ENCODE measurements around the gene SYDE1. TPM values are rescaled to one million over a fixed set of nuclear protein-coding genes. Genes with fewer than 3 reads are reported as not detected.

SYDE1 gene
- total and polyA plus RNA-seq, 12 donors = 9.4 to 17.1 (median 12.8) TPM

DNA sequence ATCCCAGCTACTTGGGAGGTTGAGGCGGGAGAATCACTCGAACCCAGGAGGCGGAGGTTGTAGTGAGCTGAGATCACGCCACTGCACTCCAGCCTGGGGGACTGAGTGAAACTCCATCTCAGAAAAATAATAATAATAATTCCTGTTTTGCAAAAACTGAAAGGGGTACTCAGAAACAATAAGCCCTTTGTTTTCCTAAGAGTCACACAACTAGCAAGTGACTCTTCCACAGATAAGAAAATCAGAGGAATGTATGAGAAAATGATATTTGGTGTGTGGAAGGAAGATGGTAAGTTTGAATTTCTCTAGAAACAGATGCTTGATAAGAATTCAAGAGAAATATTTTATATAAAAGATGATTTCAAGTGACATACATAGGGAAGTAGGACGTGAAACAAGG lies 35.1 kb downstream of the SYDE1 start:
- Histone ChIP-seq H3K27me3 (no peaks in the 10 kb centered on the region), H3K4me3 (no peak overlapping the region), H3K36me3 (no peaks in the 10 kb centered on the region), H3K9me3 (peaks cover 0 to 15% (median 0%) of the 10 kb centered on the region in 11 donors), H3K4me1 (no peaks in the 10 kb centered on the region), H3K27ac (no peak overlapping the region)
- no peak for ATAC-seq
- DNase-seq = no peak
- 72 to 76% methylated on average over 5 of the region's 5 CpGs for WGBS, 2 donors
- TF ChIP-seq, protein P1, sequence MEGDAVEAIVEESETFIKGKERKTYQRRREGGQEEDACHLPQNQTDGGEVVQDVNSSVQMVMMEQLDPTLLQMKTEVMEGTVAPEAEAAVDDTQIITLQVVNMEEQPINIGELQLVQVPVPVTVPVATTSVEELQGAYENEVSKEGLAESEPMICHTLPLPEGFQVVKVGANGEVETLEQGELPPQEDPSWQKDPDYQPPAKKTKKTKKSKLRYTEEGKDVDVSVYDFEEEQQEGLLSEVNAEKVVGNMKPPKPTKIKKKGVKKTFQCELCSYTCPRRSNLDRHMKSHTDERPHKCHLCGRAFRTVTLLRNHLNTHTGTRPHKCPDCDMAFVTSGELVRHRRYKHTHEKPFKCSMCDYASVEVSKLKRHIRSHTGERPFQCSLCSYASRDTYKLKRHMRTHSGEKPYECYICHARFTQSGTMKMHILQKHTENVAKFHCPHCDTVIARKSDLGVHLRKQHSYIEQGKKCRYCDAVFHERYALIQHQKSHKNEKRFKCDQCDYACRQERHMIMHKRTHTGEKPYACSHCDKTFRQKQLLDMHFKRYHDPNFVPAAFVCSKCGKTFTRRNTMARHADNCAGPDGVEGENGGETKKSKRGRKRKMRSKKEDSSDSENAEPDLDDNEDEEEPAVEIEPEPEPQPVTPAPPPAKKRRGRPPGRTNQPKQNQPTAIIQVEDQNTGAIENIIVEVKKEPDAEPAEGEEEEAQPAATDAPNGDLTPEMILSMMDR (IDR thresholded peaks at IDR 0.05) = no peak
- intact Hi-C loops (cut with DNase I) = no loop called here

GRCh38 chr19:15144046-15144646 lies 36.9 kb downstream of the SYDE1 start:
- Histone ChIP-seq H3K36me3 (no peaks in the 10 kb centered on the region), H3K9me3 (peaks cover 0 to 9% (median 0%) of the 10 kb centered on the region in 11 donors), H3K4me1 (peaks cover 0 to 3% (median 0%) of the 10 kb centered on the region in 9 donors), H3K27me3 (no peaks in the 10 kb centered on the region), H3K27ac (no peak overlapping the region), H3K4me3 (no peak overlapping the region)
- WGBS, 2 donors = 93 to 96% methylated on average over 1 of the region's 1 CpG
- DNase-seq (no peak), ATAC-seq (no peak)
- TF ChIP-seq, protein P1 (IDR thresholded peaks at IDR 0.05) = no peak
- intact Hi-C loops (cut with DNase I) = no loop called here

GRCh38 chr19:15147090-15147489 lies 39.9 kb downstream of the SYDE1 start:
- no peak for DNase-seq
- Histone ChIP-seq H3K36me3 (no peaks in the 10 kb centered on the region), H3K27me3 (no peaks in the 10 kb centered on the region), H3K4me1 (peaks cover 0 to 3% (median 0%) of the 10 kb centered on the region in 9 donors), H3K9me3 (no peaks in the 10 kb centered on the region), H3K27ac (no peak overlapping the region), H3K4me3 (no peak overlapping the region)
- no peak for ATAC-seq
- intact Hi-C loops (cut with DNase I) = loop anchor here in 1 of 10 donors (5.0 kb wide), 1 partner anchor 55 kb away; no protein-coding TSS in a partner anchor
- TF ChIP-seq, protein P1 (IDR thresholded peaks at IDR 0.05) = no peak
- WGBS, 2 donors = 80 to 100% methylated on average over 1 of the region's 1 CpG

- Histone ChIP-seq H3K27ac (no peak overlapping the region), H3K27me3 (peaks cover 0 to 4% (median 0%) of the 10 kb centered on the region in 7 donors), H3K4me3 (no peak overlapping the region), H3K36me3 (no peaks in the 10 kb centered on the region), H3K9me3 (peaks cover 0 to 9% (median 0%) of the 10 kb centered on the region in 11 donors), H3K4me1 (peaks cover 0 to 3% (median 0%) of the 10 kb centered on the region in 9 donors)
- TF ChIP-seq, protein P1 (IDR thresholded peaks at IDR 0.05) = no peak
- no peak for ATAC-seq
- intact Hi-C loops (cut with DNase I) = loop anchor here (1.0 to 10.0 kb wide), 8 partner anchors 47 to 275 kb away; no protein-coding TSS in a partner anchor
- DNase-seq = no peak
- 74 to 78% methylated on average over 5 of the region's 5 CpGs for WGBS, 2 donors
Observed at GRCh38 chr19:15149737-15150136, 42.5 kb downstream of the SYDE1 start.
